Measurements from ENCODE around the gene COL16A1. TPM values are rescaled to one million over a fixed set of nuclear protein-coding genes. Genes with fewer than 3 reads are reported as not detected.
"Not testable (repeated sequence)": the region's sequence is repeated elsewhere in the genome, so short reads cannot be mapped to it uniquely, and the experiment has no call there.

Gene COL16A1
- polyA plus RNA-seq, 12 donors = 76.0 to 346 (median 123) TPM; not detected in 1

DNA sequence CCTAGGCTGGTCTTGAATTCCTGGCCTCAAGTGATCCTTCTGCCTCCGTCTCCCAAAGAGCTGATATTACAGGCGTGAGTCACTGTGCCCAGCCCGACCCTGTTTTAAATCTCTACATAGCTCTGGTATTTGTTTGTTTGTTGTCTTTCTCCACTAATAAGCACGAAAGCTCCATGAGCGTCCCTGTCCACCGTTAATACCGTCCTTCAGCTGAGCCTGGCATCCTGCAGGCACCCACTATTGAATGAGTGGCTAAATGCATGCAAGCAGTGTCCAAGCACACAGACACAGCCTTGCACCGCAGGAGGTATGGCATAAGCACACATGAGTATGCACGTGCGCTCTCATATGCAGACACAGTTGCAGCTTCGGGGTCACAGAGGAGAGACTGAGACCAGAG, 4.5 kb upstream of the COL16A1 start:
- no peak for DNase-seq

DNA sequence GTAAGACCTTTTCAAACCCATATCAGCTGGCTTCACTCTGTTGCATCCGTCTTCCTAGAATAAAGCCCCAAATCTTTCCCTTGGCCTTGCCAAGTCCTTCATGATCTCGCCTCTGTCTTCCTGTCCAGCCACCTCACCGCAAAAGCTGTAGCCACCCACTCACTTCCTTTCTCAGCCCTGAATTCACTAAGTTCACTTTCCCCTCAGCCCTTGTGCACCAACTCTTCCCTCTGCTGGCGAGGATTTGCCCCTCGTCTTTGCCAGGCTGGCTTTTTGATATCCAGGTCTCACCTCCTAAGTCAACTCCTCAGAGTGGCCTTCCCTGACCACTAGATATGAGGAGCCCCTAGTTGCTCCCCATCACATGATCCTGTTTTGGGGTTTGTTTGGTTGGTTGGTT, 3.9 kb upstream of the COL16A1 start:
- DNase-seq = no peak

DNA sequence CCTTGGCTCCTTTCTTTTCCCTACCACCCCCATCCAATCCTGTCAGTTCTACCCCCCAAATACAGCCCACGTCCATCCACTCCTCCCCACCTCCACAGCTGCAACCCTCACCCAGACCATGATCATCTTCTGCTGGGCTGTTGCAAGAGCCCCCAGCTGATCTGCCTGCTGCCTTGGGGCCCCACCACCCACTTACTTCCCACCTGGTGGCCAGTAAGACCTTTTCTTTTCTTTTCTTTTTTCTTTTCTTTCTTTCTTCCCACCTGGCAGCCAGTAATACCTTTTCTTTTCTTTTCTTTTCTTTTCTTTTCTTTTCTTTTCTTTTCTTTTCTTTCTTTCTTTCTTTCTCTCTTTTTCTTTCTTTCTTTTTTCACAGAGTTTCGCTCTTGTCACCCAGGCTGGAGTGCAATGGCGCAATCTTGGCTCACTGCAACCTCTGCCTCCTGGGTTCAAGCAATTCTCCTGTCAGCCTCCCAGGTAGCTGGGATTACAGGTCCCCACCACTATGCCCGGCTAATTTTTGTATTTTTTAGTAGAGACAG, 3.3 kb upstream of the COL16A1 start:
- not testable (repeated sequence) for DNase-seq

DNA sequence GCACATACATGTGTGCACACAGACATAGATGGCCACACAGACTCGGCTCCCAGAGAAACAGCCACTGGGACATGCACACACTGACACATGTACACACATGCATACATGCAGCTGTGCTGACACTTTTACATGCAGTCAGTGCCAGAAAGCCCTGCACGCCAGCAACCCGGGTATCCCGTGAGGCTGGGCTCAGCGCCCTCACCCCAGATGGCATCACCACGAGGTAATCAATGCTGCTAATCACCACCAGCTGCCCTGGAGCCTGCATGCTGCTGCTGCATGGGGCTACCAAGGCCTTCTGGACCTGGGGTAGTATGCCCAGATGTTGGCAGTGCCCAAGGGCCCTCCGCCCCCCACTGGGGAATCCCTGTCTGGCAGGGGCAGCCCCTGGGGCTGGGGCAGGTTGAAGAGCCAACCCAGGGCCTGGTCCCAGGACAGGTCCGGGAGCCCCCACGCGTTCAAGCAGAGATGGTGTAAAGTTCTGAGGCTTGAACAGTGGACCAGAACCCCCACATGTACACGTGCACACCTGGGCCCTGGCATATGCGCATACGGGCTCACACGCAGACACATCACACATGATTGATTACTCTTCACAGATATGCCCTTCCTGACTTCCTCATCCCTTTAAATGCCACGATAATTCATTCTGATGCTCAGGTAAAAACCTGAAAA, 2.7 kb upstream of the COL16A1 start:
- no peak for DNase-seq

DNA sequence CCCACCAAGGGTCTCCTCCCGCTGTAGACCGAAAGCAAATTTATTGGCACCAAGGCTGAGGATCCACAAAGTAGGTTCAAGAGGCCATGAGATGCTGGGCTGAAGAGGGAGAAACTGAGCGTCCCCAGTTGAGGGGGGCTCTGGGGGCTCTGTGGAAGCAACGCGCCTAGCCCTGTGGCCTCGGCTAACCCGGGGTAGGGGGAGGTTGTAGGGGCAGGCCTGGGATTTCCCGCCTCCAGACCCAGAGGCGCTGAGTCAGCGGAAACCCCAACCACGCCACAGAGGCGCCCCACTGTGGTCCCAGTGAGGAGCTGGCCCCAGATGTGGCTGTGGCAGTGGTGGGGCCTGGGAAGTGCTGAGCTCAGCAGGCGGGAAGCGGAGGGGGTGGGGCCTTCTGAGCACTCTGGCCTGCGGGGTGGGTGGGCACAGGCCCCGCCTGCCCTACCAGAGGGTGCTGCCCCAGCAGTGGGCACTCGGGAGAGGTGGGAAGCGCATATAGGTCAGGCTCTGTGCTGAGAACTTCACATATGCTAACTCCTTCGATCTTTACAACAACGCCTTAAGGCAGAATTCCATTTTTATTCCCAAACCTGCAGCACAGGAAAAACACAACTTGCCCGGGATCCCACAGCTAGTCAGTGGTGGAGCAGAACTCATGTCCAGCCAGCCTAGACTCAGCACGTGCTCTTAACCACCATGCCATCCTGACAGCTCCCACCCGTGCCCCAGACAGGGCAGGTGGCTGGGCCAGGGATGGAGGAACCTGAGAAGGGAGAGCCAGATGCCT, 1.5 kb upstream of the COL16A1 start:
- peak; percentile 67 for DNase-seq

GRCh38 chr1:31704271-31705079, 658 bp upstream of the COL16A1 start:
- DNase-seq = peak; percentile 86

DNA sequence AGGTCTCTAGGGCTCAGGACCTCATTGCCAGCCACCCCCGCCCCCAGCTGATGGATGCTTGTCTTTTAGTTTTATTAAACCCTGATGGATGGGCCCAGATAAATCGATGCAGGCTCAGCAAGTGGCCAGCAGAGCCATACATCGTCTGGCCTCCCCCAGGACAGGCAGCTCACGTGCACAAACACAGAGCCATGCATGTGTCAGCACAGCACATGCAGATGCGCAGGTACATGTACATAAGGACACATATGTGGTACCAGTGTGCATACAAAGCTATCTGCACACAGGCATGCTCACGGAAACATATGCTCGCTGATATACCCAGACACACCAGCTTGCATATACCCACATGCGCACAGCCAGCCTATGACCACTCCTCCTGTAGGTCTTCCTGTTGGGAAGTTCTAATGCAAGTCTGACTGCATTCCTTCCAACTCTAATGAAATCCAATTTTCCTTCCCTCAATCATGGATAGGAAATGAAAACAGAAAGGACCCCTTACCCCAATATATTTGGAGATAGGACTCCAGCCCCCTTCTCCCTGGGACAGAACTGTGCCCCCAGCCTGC, 897 bp downstream of the COL16A1 start:
- no peak for DNase-seq

- DNase-seq = peak; percentile 92
Observed at GRCh38 chr1:31701091-31701736, 2.6 kb downstream of the COL16A1 start.

- DNase-seq = no peak
Observed at GRCh38 chr1:31700468-31701090, 3.2 kb downstream of the COL16A1 start.

GRCh38 chr1:31699341-31699891, 4.4 kb downstream of the COL16A1 start:
- no peak for DNase-seq

DNA sequence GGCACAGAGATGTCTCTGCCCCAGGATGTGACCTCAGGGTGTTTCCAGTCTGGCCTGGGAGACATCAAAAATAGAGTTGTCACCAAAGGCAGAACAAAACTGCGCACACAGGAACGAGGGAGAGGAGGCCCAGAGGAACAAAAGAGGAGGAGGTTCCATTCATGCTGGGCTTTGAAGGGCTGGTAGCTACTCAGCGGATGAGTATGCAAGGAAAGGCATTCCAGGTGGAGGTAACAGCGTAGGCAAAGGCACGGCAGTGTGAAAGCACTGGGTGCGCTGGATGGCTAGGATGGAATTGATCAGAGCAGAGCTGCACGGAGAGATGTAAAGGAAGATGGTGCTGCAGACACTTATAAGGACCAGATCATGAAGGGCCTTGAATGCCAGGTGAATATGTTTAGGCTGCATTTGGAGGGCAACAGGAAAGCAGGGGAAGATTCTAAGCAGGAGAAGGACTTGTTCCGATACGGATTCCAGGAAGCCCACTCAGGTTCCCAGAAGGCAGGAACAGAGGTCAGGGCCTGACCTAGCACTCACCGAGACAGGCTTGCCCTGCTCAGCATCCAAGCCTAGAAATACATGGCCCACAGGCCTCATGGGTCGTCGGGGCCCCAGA, 6.3 kb downstream of the COL16A1 start:
- no peak for DNase-seq

GRCh38 chr1:31696242-31696641, 7.6 kb downstream of the COL16A1 start:
- DNase-seq = no peak

- DNase-seq = no peak
Observed at GRCh38 chr1:31695327-31695726, 8.5 kb downstream of the COL16A1 start.

DNA sequence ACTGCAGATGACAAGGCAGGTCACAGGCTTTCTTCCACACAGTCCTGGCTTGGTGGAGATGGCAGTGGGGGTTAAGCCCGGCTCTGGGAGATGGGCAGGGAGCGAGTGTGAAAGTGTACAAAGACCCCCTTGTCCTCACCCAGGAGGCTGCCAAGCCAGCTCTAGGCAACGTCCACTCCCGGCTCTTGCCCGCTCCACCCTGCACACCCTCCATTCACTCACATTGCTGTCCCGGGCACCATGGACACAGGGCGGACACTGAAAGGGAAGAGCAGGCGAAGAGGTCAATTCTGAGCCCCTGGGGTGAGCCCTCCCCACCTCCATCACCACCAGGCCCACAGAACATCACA, 8.9 kb downstream of the COL16A1 start:
- DNase-seq = no peak

DNA sequence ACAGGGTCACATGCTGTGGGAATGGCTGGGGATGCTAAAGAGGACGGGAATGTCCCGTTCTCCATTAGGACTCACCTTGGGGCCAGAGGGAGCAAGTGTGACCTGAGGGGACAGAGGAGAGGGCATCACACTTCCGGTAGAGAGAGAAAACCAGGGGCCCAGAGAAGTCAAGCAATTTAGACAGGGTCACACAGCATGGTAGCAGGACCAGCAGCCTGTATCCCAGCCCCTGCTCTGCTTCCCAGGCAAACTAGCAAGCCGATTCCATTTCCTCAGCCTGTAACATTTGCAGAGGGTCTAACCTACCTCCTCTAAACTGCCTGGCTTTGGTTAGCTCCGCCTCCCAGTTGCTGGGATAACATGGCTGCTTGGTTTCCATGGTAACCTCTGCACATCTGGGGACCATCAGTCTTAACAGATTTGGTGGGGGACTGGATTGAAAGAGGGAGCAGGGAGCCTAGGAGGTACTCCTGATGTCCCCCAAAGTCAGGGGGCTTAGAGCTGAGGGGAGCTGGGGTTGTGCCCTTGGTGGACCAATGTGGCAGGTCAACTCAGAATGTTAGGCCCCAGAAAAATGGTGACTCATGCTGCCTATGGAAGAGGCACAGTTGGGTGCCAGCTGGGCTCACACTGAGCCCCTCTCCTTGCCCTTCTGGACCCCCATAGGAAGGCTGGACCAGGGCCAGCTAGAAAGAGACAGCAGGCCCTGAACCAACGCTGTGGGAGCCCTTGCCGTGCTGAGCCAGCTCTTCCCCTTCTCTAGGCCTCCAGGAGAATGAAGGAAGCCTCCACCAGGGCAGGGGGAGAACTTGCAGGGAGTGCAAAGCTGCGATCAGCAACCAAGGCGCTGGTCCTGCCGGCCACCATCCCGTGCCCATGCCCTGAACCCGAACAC, 9.5 kb downstream of the COL16A1 start:
- no peak for DNase-seq

GRCh38 chr1:31693231-31693630, 10.6 kb downstream of the COL16A1 start:
- no peak for DNase-seq

GRCh38 chr1:31691951-31692350, 11.9 kb downstream of the COL16A1 start:
- DNase-seq = no peak

GRCh38 chr1:31691446-31691845, 12.4 kb downstream of the COL16A1 start:
- no peak for DNase-seq

GRCh38 chr1:31690921-31691320, 12.9 kb downstream of the COL16A1 start:
- DNase-seq = no peak
